HEK293 (cell line): Measurements from ENCODE around the gene B4GALNT1.

Source experiments
- CTCF ChIA-PET: fragments of 350-600 bp; formaldehyde crosslinking; extraction: SDS; loops from one replicate; lab custom pipeline; 2021; ENCODE audit warnings: antibody characterized with exemption; lab: Yijun Ruan, JAX
- POLR2A ChIA-PET: fragments of 300-600 bp; formaldehyde crosslinking; extraction: SDS; loops from one replicate; lab custom pipeline; 2020; ENCODE audit warnings: antibody characterized with exemption, inconsistent platforms; lab: Yijun Ruan, JAX
- H3K27ac ChIP-seq: fragments of 200-500 bp; sonication (Bioruptor generic); 2 replicates; pipeline ENCODE4 v1.5.1; 2014; ENCODE audit warnings: low read depth, low read length, control low read depth, inconsistent platforms; ENCODE audit errors: extremely low read depth
- H3K36me3 ChIP-seq, 2 experiments: fragments of 200-500 bp in 1 of 2; sonication (Bioruptor generic) in 1 of 2; 1 replicate in 1 of 2; 2 replicates in 1 of 2; pipeline ENCODE4 v1.5.1; 2014 to 2017; ENCODE audit warnings: inconsistent platforms in 2 of 2, low read length in 2 of 2; ENCODE audit not compliant: control insufficient read depth in 2 of 2, insufficient read depth in 1 of 2
- H3K4me1 ChIP-seq: fragments of 200-500 bp; sonication (Bioruptor generic); 2 replicates; pipeline ENCODE4 v1.5.1; 2014; ENCODE audit warnings: mild to moderate bottlenecking, low read length, inconsistent platforms; ENCODE audit not compliant: control insufficient read depth, insufficient read depth
- H3K4me3 ChIP-seq: 2 replicates; pipeline ENCODE4 v1.5.1; 2011; ENCODE audit warnings: low read depth, mild to moderate bottlenecking, control low read depth, low read length, moderate library complexity
- H3K9me3 ChIP-seq: fragments of 200-500 bp; sonication (Bioruptor generic); 2 replicates; pipeline ENCODE4 v1.5.1; 2014; ENCODE audit warnings: low read depth, low read length, inconsistent platforms; ENCODE audit not compliant: control insufficient read depth, insufficient read depth
- GFI1B ChIP-seq: fragments of 450-650 bp; formaldehyde crosslinking; IDR thresholded peaks from 2 replicates; pipeline ENCODE4 v1.5.1; 2016; ENCODE audit warnings: missing biosample characterization, missing genetic modification characterization
- GLIS2 ChIP-seq: fragments of 450-650 bp; formaldehyde crosslinking; IDR thresholded peaks from 2 replicates; pipeline ENCODE4 v1.5.1; 2016; ENCODE audit warnings: missing biosample characterization, missing genetic modification characterization
- INSM2 ChIP-seq: fragments of 450-650 bp; formaldehyde crosslinking; IDR thresholded peaks from 2 replicates; pipeline ENCODE4 v1.5.1; 2016; ENCODE audit warnings: missing biosample characterization, missing genetic modification characterization
- PRDM10 ChIP-seq: fragments of 450-650 bp; formaldehyde crosslinking; IDR thresholded peaks from 2 replicates; pipeline ENCODE4 v1.5.1; 2016; ENCODE audit warnings: missing biosample characterization, missing genetic modification characterization
- SCRT2 ChIP-seq: fragments of 450-650 bp; formaldehyde crosslinking; IDR thresholded peaks from 2 replicates; pipeline ENCODE4 v1.5.1; 2016; ENCODE audit warnings: missing biosample characterization, missing genetic modification characterization
- ZBTB11 ChIP-seq: fragments of 450-650 bp; formaldehyde crosslinking; conservative IDR thresholded peaks from 2 replicates; pipeline ENCODE4 v1.5.1; 2016; ENCODE audit warnings: low read depth, missing biosample characterization, missing genetic modification characterization
- ZIC2 ChIP-seq: fragments of 450-650 bp; formaldehyde crosslinking; IDR thresholded peaks from 2 replicates; pipeline ENCODE4 v1.5.1; 2016; ENCODE audit warnings: missing biosample characterization, missing genetic modification characterization
- ZNF10 ChIP-seq: fragments of 450-650 bp; formaldehyde crosslinking; IDR thresholded peaks from 2 replicates; pipeline ENCODE4 v1.5.1; 2017; ENCODE audit warnings: missing biosample characterization, missing genetic modification characterization
- ZNF23 ChIP-seq: fragments of 450-650 bp; formaldehyde crosslinking; IDR thresholded peaks from 2 replicates; pipeline ENCODE4 v1.5.1; 2016; ENCODE audit warnings: missing biosample characterization, missing genetic modification characterization, borderline replicate concordance
- ZNF302 ChIP-seq: fragments of 450-650 bp; formaldehyde crosslinking; IDR thresholded peaks from 2 replicates; pipeline ENCODE4 v1.5.1; 2016; ENCODE audit warnings: missing biosample characterization, missing genetic modification characterization, low read depth
- ZNF354C ChIP-seq: fragments of 450-650 bp; formaldehyde crosslinking; IDR thresholded peaks from 2 replicates; pipeline ENCODE4 v1.5.1; 2016; ENCODE audit warnings: missing biosample characterization, missing genetic modification characterization, low read depth, borderline replicate concordance
- ZNF48 ChIP-seq: fragments of 450-650 bp; formaldehyde crosslinking; IDR thresholded peaks from 2 replicates; pipeline ENCODE4 v1.5.1; 2016; ENCODE audit warnings: missing biosample characterization, missing genetic modification characterization
- ZNF704 ChIP-seq: fragments of 450-650 bp; formaldehyde crosslinking; IDR thresholded peaks from 2 replicates; pipeline ENCODE4 v1.5.1; 2016; ENCODE audit warnings: missing biosample characterization, missing genetic modification characterization
- ZSCAN4 ChIP-seq: fragments of 450-650 bp; formaldehyde crosslinking; IDR thresholded peaks from 2 replicates; pipeline ENCODE4 v1.5.1; 2017; ENCODE audit warnings: missing biosample characterization, missing genetic modification characterization

Gene B4GALNT1

GRCh38 chr12:57641699-57642442, 8.9 kb upstream of the B4GALNT1 start (continued):
- no peak for TF ChIP-seq INSM2 (tag by site-specific recombination)
- TF ChIP-seq, all 188 proteins: peak for 0

GRCh38 chr12:57640175-57641042, 7.4 kb upstream of the B4GALNT1 start:
- ChIA-PET CTCF (interaction anchor here (2.8 kb wide), 1 partner anchor 7 kb away, joined by 15 read pairs; the partner anchor contains the start of gene B4GALNT1), POLR2A (no interaction called here)
- Histone ChIP-seq H3K27ac (no peak overlapping the region), H3K4me3 (no peak overlapping the region), H3K4me1 (no peaks in the 10 kb centered on the region), H3K9me3 (no peaks in the 10 kb centered on the region), H3K36me3 (no peaks in the 10 kb centered on the region)
- TF ChIP-seq ZNF10 (tag by site-specific recombination): no peak
- TF ChIP-seq PRDM10 (tag by site-specific recombination): no peak
- peak; percentile 88 for TF ChIP-seq SCRT2 (tag by site-specific recombination)
- TF ChIP-seq GFI1B (tag by site-specific recombination): no peak
- no peak for TF ChIP-seq ZSCAN4 (tag by site-specific recombination)

- Histone ChIP-seq H3K4me3 (no peak overlapping the region), H3K4me1 (no peaks in the 10 kb centered on the region)
- TF ChIP-seq ZIC2 (tag by site-specific recombination) (no peak), ZNF354C (tag by site-specific recombination) (no peak), ZNF48 (tag by site-specific recombination) (no peak), ZBTB11 (tag by site-specific recombination) (no peak), ZNF302 (tag by site-specific recombination) (no peak), ZNF704 (tag by site-specific recombination) (no peak), ZNF23 (tag by site-specific recombination) (no peak), GLIS2 (tag by site-specific recombination) (no peak)
- TF ChIP-seq, all 188 proteins: peak for 0
- no peak overlapping the region for H3K27ac ChIP-seq
- ChIA-PET CTCF (interaction anchor here (1.2 to 2.7 kb wide), 2 partner anchors 22 to 55 kb away, joined by 9 to 17 read pairs; no protein-coding TSS in a partner anchor), POLR2A (interaction anchor here (0.6 to 1.0 kb wide), 2 partner anchors 19 to 267 kb away, joined by 3 to 9 read pairs; no protein-coding TSS in a partner anchor)
- H3K36me3 ChIP-seq: no peaks in the 10 kb centered on the region
- no peaks in the 10 kb centered on the region for H3K9me3 ChIP-seq
Observed at GRCh38 chr12:57638096-57638495, 5.1 kb upstream of the B4GALNT1 start.
